Fibroblast of peridontal ligament (primary cell): Measurements from ENCODE around the gene HIPK2.
A peak's percentile ranks its signal among the peaks of the same experiment; 100 is the strongest.
"Not testable (repeated sequence)": the region's sequence is repeated elsewhere in the genome, so short reads cannot be mapped to it uniquely, and the experiment has no call there.

Experiments
- DNase-seq: peaks from one replicate; pipeline ENCODE4 v3.0.0-alpha.2; 2010; ENCODE audit errors: extremely low read depth

The HIPK2 gene

GRCh38 chr7:139623518-139623917 is 154.3 kb downstream of the HIPK2 start:
- no peak for DNase-seq

- peak; percentile 5 for DNase-seq
Observed at GRCh38 chr7:139620676-139621344, 157.0 kb downstream of the HIPK2 start.

- peak; percentile 86 for DNase-seq
Observed at GRCh38 chr7:139619367-139619657, 158.5 kb downstream of the HIPK2 start.

- DNase-seq, result peak; percentile 60
Observed at GRCh38 chr7:139618482-139619366, 159.1 kb downstream of the HIPK2 start.

- DNase-seq, result no peak
Observed at GRCh38 chr7:139617074-139617473, 160.7 kb downstream of the HIPK2 start.

- DNase-seq, result no peak
Observed at GRCh38 chr7:139614886-139615285, 162.9 kb downstream of the HIPK2 start.

- DNase-seq, result no peak
Observed at GRCh38 chr7:139613971-139614411, 163.8 kb downstream of the HIPK2 start.

- not testable (repeated sequence) for DNase-seq
Observed at GRCh38 chr7:139611556-139611955, 166.2 kb downstream of the HIPK2 start.

- no peak for DNase-seq
Observed at GRCh38 chr7:139610595-139610994, 167.2 kb downstream of the HIPK2 start.

GRCh38 chr7:139603896-139604295 is 173.9 kb downstream of the HIPK2 start:
- DNase-seq, result no peak

GRCh38 chr7:139603282-139603681 is 174.5 kb downstream of the HIPK2 start:
- no peak for DNase-seq

GRCh38 chr7:139602143-139602722 is 175.6 kb downstream of the HIPK2 start:
- DNase-seq, result peak; percentile 60

- DNase-seq, result no peak
Observed at GRCh38 chr7:139601176-139601575, 176.6 kb downstream of the HIPK2 start.

GRCh38 chr7:139600306-139600705 is 177.5 kb downstream of the HIPK2 start:
- no peak for DNase-seq

- no peak for DNase-seq
Observed at GRCh38 chr7:139598642-139599041, 179.2 kb downstream of the HIPK2 start.

GRCh38 chr7:139597028-139597427 is 180.8 kb downstream of the HIPK2 start:
- no peak for DNase-seq

- no peak for DNase-seq
Observed at GRCh38 chr7:139596626-139597025, 181.2 kb downstream of the HIPK2 start.

- no peak for DNase-seq
Observed at GRCh38 chr7:139595806-139596205, 182.0 kb downstream of the HIPK2 start.

- no peak for DNase-seq
Observed at GRCh38 chr7:139594911-139595476, 182.8 kb downstream of the HIPK2 start.

GRCh38 chr7:139594090-139594489 is 183.7 kb downstream of the HIPK2 start:
- DNase-seq, result no peak

GRCh38 chr7:139592801-139593461 is 184.9 kb downstream of the HIPK2 start:
- DNase-seq, result no peak
